Skin epidermis (tissue), 12 donors: ENCODE results near the gene EED.
"Not testable (repeated sequence)": the region's sequence is repeated elsewhere in the genome, so short reads cannot be mapped to it uniquely, and the experiment has no call there.

Experiments used
- H3K27ac ChIP-seq, 21 experiments: fragments of 200-600 bp; sonication (generic) in 11 of 21; one replicate each; pipeline ENCODE4 v1.5.0; 2020; ENCODE audit warnings: mild to moderate bottlenecking in 3 of 21, inconsistent platforms in 2 of 21, moderate library complexity in 2 of 21
- H3K4me3 ChIP-seq, 7 experiments: fragments of 200-600 bp; sonication (generic) in 2 of 7; one replicate each; pipeline ENCODE4 v1.5.0; 2020; ENCODE audit warnings: inconsistent platforms in 2 of 7, mild to moderate bottlenecking in 2 of 7, moderate library complexity in 1 of 7

The EED gene

GRCh38 chr11:86279747-86280146, 35.2 kb downstream of the EED start:
- no peak overlapping the region for H3K4me3 ChIP-seq
- H3K27ac ChIP-seq, result no peak overlapping the region

- no peak overlapping the region for H3K27ac ChIP-seq
- H3K4me3 ChIP-seq, result no peak overlapping the region
These were observed 42.9 kb downstream of the EED start for GRCh38 chr11:86287468-86287796.

GRCh38 chr11:86288776-86289507, 44.4 kb downstream of the EED start:
- Histone ChIP-seq H3K4me3 (no peak overlapping the region), H3K27ac (no peak overlapping the region)

GRCh38 chr11:86289508-86290280, 45.1 kb downstream of the EED start:
- H3K4me3 ChIP-seq, H3K27ac ChIP-seq: not testable (repeated sequence)

- no peak overlapping the region for H3K27ac ChIP-seq
These were observed 47.1 kb downstream of the EED start for GRCh38 chr11:86291466-86292262.

GRCh38 chr11:86292912-86293616, 48.5 kb downstream of the EED start:
- peak overlapping the region in 2 of 21 experiments; percentile 30 to 69 for H3K27ac ChIP-seq
- no peak overlapping the region for H3K4me3 ChIP-seq

More at GRCh38 chr11:86291466-86292262, 47.1 kb downstream of the EED start:
- H3K4me3 ChIP-seq, result no peak overlapping the region

GRCh38 chr11:86294026-86294425, 49.5 kb downstream of the EED start:
- H3K4me3 ChIP-seq, result no peak overlapping the region

GRCh38 chr11:86301742-86302091, 57.2 kb downstream of the EED start:
- peak overlapping the region in 7 of 21 experiments; percentile 84 to 93 (median 90) for H3K27ac ChIP-seq
- peak overlapping the region in 6 of 7 experiments; percentile 62 to 91 (median 80) for H3K4me3 ChIP-seq

More at GRCh38 chr11:86294026-86294425, 49.5 kb downstream of the EED start:
- peak overlapping the region in 1 of 21 experiments; percentile 50 for H3K27ac ChIP-seq

- Histone ChIP-seq H3K4me3 (peak within 1 kb of the TSS; percentile 62 to 91 (median 77)), H3K27ac (peak within 1 kb of the TSS; percentile 42 to 96 (median 89))
These were observed 57.7 kb downstream of the EED start, which contains the start of gene HIKESHI for GRCh38 chr11:86302092-86302793. TSS of gene HIKESHI (plus strand) at chr11:86302240. CDS start at chr11:86302449, 209 bp downstream.

GRCh38 chr11:86303257-86303656, 58.7 kb downstream of the EED start:
- Histone ChIP-seq H3K4me3 (peak overlapping the region in 5 of 7 experiments; percentile 70 to 91 (median 83)), H3K27ac (peak overlapping the region in 6 of 21 experiments; percentile 87 to 93 (median 90))

GRCh38 chr11:86308710-86309109, 64.2 kb downstream of the EED start:
- not testable (repeated sequence) for H3K4me3 ChIP-seq, H3K27ac ChIP-seq

- H3K4me3 ChIP-seq, result no peak overlapping the region
- H3K27ac ChIP-seq, result no peak overlapping the region
These were observed 69.2 kb downstream of the EED start for GRCh38 chr11:86313793-86314192.

GRCh38 chr11:86314636-86315035, 70.1 kb downstream of the EED start:
- Histone ChIP-seq H3K27ac (no peak overlapping the region), H3K4me3 (no peak overlapping the region)
